ENCODE measurements around the gene AGO3.

DNA sequence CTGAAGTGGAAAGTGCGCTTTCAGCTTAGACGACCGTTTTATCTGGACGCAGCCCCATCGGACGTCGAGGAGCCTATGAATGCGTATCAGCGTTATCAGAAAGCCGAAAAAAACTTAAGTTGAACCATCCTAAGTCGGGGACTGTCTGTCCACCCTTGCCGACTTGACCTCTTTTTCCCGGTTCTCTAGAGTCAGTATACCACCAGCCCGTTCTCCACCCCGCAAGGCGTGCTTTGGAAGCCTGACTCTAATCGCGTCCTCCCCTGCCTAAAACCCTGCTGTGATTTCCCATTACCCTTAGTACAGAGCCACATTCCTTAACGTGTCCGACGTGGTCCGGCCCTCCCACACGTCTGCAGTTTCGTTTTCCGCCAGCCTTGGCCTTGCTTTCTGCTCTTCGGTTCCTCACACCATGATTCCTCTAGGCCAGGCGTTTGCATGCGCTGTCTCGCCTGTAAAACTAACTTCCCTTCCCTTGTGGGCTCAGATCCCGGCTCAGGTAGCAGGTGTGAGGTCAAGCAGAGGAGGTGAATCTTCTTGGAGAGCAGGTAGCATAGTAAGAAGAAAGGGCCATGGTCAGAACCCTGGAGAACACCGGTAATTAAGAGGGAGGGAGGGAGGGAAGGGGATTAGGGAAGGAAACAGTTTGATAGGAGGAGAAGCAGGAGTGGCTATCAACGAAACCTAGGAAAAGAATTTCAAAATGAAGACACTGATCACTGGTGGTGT is 158.7 kb downstream of the AGO3 start:
- TF ChIP-seq, protein P1, sequence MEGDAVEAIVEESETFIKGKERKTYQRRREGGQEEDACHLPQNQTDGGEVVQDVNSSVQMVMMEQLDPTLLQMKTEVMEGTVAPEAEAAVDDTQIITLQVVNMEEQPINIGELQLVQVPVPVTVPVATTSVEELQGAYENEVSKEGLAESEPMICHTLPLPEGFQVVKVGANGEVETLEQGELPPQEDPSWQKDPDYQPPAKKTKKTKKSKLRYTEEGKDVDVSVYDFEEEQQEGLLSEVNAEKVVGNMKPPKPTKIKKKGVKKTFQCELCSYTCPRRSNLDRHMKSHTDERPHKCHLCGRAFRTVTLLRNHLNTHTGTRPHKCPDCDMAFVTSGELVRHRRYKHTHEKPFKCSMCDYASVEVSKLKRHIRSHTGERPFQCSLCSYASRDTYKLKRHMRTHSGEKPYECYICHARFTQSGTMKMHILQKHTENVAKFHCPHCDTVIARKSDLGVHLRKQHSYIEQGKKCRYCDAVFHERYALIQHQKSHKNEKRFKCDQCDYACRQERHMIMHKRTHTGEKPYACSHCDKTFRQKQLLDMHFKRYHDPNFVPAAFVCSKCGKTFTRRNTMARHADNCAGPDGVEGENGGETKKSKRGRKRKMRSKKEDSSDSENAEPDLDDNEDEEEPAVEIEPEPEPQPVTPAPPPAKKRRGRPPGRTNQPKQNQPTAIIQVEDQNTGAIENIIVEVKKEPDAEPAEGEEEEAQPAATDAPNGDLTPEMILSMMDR (IDR thresholded peaks at IDR 0.05), result no peak
- no peak for TF ChIP-seq POLR2AphosphoS5 (IDR thresholded peaks at IDR 0.05; ENCODE audit: low read depth, low read length)
- TF ChIP-seq, protein P2, sequence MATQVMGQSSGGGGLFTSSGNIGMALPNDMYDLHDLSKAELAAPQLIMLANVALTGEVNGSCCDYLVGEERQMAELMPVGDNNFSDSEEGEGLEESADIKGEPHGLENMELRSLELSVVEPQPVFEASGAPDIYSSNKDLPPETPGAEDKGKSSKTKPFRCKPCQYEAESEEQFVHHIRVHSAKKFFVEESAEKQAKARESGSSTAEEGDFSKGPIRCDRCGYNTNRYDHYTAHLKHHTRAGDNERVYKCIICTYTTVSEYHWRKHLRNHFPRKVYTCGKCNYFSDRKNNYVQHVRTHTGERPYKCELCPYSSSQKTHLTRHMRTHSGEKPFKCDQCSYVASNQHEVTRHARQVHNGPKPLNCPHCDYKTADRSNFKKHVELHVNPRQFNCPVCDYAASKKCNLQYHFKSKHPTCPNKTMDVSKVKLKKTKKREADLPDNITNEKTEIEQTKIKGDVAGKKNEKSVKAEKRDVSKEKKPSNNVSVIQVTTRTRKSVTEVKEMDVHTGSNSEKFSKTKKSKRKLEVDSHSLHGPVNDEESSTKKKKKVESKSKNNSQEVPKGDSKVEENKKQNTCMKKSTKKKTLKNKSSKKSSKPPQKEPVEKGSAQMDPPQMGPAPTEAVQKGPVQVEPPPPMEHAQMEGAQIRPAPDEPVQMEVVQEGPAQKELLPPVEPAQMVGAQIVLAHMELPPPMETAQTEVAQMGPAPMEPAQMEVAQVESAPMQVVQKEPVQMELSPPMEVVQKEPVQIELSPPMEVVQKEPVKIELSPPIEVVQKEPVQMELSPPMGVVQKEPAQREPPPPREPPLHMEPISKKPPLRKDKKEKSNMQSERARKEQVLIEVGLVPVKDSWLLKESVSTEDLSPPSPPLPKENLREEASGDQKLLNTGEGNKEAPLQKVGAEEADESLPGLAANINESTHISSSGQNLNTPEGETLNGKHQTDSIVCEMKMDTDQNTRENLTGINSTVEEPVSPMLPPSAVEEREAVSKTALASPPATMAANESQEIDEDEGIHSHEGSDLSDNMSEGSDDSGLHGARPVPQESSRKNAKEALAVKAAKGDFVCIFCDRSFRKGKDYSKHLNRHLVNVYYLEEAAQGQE (IDR thresholded peaks at IDR 0.05; ENCODE audit: insufficient read depth in 1 of 2, low read depth in 2 of 2, low read length in 1 of 2), result no peak

Data from Panc1 (cell line).